ENCODE measurements around the gene PLSCR5. TPM values are rescaled to one million over a fixed set of nuclear protein-coding genes. Genes with fewer than 3 reads are reported as not detected.

PLSCR5 gene
- total and polyA plus RNA-seq, 2 experiments from 2014 or later = not detected

GRCh38 chr3:146593776-146594175, 11.4 kb downstream of the PLSCR5 start:
- Histone ChIP-seq H3K36me3 (ENCODE audit: insufficient read depth) (no peaks in the 10 kb centered on the region), H3K4me3 (no peak overlapping the region), H3K4me2 (no peak overlapping the region), H3K27ac (ENCODE audit: low read depth) (no peak overlapping the region), H3K4me1 (ENCODE audit: insufficient read depth) (no peaks in the 10 kb centered on the region), H3K9me2 (ENCODE audit: insufficient read depth) (no peaks in the 10 kb centered on the region), H2AFZ (no peak overlapping the region), H4K20me1 (replicated peaks; ENCODE audit: insufficient read depth) (no peaks in the 10 kb centered on the region), H3F3A (replicated peaks; ENCODE audit: low read depth) (no peaks in the 10 kb centered on the region), H3K79me2 (replicated peaks; ENCODE audit: insufficient read depth) (no peaks in the 10 kb centered on the region), H3K27me3 (ENCODE audit: insufficient read depth) (no peaks in the 10 kb centered on the region)
- no peak for ATAC-seq
- H3K27ac Mint-ChIP-seq = no peak overlapping the region
- no peaks in the 10 kb centered on the region for H3K9me3 Mint-ChIP-seq
- no peaks in the 10 kb centered on the region for H3K36me3 Mint-ChIP-seq (ENCODE audit: low read depth)
- no peak for TF ChIP-seq JUNB (IDR thresholded peaks at IDR 0.05; ENCODE audit: unreplicated experiment)
- TF ChIP-seq POLR2AphosphoS5 (IDR thresholded peaks at IDR 0.05; ENCODE audit: low read depth) = no peak
- TF ChIP-seq CREB1 (CRISPR knock-in tag; IDR thresholded peaks at IDR 0.05; ENCODE audit: low read depth) = no peak
- TF ChIP-seq, protein P1, sequence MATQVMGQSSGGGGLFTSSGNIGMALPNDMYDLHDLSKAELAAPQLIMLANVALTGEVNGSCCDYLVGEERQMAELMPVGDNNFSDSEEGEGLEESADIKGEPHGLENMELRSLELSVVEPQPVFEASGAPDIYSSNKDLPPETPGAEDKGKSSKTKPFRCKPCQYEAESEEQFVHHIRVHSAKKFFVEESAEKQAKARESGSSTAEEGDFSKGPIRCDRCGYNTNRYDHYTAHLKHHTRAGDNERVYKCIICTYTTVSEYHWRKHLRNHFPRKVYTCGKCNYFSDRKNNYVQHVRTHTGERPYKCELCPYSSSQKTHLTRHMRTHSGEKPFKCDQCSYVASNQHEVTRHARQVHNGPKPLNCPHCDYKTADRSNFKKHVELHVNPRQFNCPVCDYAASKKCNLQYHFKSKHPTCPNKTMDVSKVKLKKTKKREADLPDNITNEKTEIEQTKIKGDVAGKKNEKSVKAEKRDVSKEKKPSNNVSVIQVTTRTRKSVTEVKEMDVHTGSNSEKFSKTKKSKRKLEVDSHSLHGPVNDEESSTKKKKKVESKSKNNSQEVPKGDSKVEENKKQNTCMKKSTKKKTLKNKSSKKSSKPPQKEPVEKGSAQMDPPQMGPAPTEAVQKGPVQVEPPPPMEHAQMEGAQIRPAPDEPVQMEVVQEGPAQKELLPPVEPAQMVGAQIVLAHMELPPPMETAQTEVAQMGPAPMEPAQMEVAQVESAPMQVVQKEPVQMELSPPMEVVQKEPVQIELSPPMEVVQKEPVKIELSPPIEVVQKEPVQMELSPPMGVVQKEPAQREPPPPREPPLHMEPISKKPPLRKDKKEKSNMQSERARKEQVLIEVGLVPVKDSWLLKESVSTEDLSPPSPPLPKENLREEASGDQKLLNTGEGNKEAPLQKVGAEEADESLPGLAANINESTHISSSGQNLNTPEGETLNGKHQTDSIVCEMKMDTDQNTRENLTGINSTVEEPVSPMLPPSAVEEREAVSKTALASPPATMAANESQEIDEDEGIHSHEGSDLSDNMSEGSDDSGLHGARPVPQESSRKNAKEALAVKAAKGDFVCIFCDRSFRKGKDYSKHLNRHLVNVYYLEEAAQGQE (IDR thresholded peaks at IDR 0.05; ENCODE audit: unreplicated experiment) = no peak
- no peak for TF ChIP-seq STAT1 (IDR thresholded peaks at IDR 0.05; ENCODE audit: unreplicated experiment)
- no peak for TF ChIP-seq EZH2phosphoT487 (IDR thresholded peaks at IDR 0.05; ENCODE audit: unreplicated experiment)
- TF ChIP-seq EZH2 (IDR thresholded peaks at IDR 0.05; ENCODE audit: low read depth, unreplicated experiment) = no peak
- TF ChIP-seq NANOG (IDR thresholded peaks at IDR 0.05; ENCODE audit: borderline replicate concordance) = no peak
- TF ChIP-seq ZNF114 (CRISPR knock-in tag; IDR thresholded peaks at IDR 0.05) = no peak
- TF ChIP-seq, protein P2, sequence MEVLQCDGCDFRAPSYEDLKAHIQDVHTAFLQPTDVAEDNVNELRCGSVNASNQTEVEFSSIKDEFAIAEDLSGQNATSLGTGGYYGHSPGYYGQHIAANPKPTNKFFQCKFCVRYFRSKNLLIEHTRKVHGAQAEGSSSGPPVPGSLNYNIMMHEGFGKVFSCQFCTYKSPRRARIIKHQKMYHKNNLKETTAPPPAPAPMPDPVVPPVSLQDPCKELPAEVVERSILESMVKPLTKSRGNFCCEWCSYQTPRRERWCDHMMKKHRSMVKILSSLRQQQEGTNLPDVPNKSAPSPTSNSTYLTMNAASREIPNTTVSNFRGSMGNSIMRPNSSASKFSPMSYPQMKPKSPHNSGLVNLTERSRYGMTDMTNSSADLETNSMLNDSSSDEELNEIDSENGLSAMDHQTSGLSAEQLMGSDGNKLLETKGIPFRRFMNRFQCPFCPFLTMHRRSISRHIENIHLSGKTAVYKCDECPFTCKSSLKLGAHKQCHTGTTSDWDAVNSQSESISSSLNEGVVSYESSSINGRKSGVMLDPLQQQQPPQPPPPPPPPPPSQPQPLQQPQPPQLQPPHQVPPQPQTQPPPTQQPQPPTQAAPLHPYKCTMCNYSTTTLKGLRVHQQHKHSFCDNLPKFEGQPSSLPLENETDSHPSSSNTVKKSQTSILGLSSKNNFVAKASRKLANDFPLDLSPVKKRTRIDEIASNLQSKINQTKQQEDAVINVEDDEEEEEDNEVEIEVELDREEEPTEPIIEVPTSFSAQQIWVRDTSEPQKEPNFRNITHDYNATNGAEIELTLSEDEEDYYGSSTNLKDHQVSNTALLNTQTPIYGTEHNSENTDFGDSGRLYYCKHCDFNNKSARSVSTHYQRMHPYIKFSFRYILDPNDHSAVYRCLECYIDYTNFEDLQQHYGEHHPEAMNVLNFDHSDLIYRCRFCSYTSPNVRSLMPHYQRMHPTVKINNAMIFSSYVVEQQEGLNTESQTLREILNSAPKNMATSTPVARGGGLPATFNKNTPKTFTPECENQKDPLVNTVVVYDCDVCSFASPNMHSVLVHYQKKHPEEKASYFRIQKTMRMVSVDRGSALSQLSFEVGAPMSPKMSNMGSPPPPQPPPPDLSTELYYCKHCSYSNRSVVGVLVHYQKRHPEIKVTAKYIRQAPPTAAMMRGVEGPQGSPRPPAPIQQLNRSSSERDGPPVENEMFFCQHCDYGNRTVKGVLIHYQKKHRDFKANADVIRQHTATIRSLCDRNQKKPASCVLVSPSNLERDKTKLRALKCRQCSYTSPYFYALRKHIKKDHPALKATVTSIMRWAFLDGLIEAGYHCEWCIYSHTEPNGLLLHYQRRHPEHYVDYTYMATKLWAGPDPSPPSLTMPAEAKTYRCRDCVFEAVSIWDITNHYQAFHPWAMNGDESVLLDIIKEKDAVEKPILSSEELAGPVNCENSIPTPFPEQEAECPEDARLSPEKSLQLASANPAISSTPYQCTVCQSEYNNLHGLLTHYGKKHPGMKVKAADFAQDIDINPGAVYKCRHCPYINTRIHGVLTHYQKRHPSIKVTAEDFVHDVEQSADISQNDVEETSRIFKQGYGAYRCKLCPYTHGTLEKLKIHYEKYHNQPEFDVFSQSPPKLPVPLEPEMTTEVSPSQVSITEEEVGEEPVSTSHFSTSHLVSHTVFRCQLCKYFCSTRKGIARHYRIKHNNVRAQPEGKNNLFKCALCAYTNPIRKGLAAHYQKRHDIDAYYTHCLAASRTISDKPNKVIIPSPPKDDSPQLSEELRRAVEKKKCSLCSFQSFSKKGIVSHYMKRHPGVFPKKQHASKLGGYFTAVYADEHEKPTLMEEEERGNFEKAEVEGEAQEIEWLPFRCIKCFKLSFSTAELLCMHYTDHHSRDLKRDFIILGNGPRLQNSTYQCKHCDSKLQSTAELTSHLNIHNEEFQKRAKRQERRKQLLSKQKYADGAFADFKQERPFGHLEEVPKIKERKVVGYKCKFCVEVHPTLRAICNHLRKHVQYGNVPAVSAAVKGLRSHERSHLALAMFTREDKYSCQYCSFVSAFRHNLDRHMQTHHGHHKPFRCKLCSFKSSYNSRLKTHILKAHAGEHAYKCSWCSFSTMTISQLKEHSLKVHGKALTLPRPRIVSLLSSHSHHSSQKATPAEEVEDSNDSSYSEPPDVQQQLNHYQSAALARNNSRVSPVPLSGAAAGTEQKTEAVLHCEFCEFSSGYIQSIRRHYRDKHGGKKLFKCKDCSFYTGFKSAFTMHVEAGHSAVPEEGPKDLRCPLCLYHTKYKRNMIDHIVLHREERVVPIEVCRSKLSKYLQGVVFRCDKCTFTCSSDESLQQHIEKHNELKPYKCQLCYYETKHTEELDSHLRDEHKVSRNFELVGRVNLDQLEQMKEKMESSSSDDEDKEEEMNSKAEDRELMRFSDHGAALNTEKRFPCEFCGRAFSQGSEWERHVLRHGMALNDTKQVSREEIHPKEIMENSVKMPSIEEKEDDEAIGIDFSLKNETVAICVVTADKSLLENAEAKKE (CRISPR knock-in tag; IDR thresholded peaks at IDR 0.05) = no peak
- TF ChIP-seq, protein P3, sequence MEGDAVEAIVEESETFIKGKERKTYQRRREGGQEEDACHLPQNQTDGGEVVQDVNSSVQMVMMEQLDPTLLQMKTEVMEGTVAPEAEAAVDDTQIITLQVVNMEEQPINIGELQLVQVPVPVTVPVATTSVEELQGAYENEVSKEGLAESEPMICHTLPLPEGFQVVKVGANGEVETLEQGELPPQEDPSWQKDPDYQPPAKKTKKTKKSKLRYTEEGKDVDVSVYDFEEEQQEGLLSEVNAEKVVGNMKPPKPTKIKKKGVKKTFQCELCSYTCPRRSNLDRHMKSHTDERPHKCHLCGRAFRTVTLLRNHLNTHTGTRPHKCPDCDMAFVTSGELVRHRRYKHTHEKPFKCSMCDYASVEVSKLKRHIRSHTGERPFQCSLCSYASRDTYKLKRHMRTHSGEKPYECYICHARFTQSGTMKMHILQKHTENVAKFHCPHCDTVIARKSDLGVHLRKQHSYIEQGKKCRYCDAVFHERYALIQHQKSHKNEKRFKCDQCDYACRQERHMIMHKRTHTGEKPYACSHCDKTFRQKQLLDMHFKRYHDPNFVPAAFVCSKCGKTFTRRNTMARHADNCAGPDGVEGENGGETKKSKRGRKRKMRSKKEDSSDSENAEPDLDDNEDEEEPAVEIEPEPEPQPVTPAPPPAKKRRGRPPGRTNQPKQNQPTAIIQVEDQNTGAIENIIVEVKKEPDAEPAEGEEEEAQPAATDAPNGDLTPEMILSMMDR (conservative IDR thresholded peaks at IDR 0.05; ENCODE audit: low read depth in 2 of 2) = no peak
- TF ChIP-seq, protein P4, sequence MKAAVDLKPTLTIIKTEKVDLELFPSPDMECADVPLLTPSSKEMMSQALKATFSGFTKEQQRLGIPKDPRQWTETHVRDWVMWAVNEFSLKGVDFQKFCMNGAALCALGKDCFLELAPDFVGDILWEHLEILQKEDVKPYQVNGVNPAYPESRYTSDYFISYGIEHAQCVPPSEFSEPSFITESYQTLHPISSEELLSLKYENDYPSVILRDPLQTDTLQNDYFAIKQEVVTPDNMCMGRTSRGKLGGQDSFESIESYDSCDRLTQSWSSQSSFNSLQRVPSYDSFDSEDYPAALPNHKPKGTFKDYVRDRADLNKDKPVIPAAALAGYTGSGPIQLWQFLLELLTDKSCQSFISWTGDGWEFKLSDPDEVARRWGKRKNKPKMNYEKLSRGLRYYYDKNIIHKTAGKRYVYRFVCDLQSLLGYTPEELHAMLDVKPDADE (IDR thresholded peaks at IDR 0.05) = no peak
- TF ChIP-seq ZNF331 (CRISPR knock-in tag; IDR thresholded peaks at IDR 0.05; ENCODE audit: low read depth) = no peak
- peaks cover 5% of the 10 kb centered on the region; the same call in 2 of the 3 replicates for H3K4me1 Mint-ChIP-seq
- no peaks in the 10 kb centered on the region for H3K27me3 Mint-ChIP-seq (ENCODE audit: insufficient read depth, low read depth, poor library complexity)
- no peak overlapping the region for H3K4me3 Mint-ChIP-seq
- DNase-seq (ENCODE audit: low spot score) = no peak

Measured in GM23338 (cell line).